Measurements from ENCODE around the gene GPN2.

Gene GPN2

GRCh38 chr1:26832249-26832960 is 57.7 kb downstream of the GPN2 start:
- H3K4me3 ChIP-seq (ENCODE audit: low read depth, low read length) = no peak overlapping the region
- CTCF ChIA-PET = interaction anchor here (0.6 to 1.8 kb wide), 4 partner anchors 11 to 230 kb away, joined by 3 to 4 read pairs (median 3); no protein-coding TSS in a partner anchor
- no peaks in the 10 kb centered on the region for H3K4me1 ChIP-seq (ENCODE audit: control insufficient read depth, insufficient read depth, low read length)
- no peak overlapping the region for H3K27ac ChIP-seq (ENCODE audit: extremely low read depth, low read depth, low read length)
- peaks cover 4 to 75% of the 10 kb centered on the region in 2 experiments for H3K36me3 ChIP-seq (ENCODE audit: control insufficient read depth in 2 of 2, insufficient read depth in 1 of 2, low read length in 2 of 2)
- TF ChIP-seq SCRT2 (tag by site-specific recombination; IDR thresholded peaks at IDR 0.05) (peak; percentile 65), ZNF626 (tag by site-specific recombination; IDR thresholded peaks at IDR 0.05) (no peak)
- no peaks in the 10 kb centered on the region for H3K9me3 ChIP-seq (ENCODE audit: control insufficient read depth, insufficient read depth, low read depth, low read length)
- POLR2A ChIA-PET = interaction anchor here (0.6 to 0.7 kb wide), 3 partner anchors 33 to 362 kb away, joined by 3 to 6 read pairs (median 3); no protein-coding TSS in a partner anchor

GRCh38 chr1:26831546-26832248 is 58.4 kb downstream of the GPN2 start:
- ChIA-PET POLR2A (interaction anchor here (0.7 kb wide), 1 partner anchor 33 kb away, joined by 3 read pairs; no protein-coding TSS in a partner anchor), CTCF (interaction anchor here (0.6 to 1.8 kb wide), 3 partner anchors 21 to 230 kb away, joined by 4 to 8 read pairs (median 4); no protein-coding TSS in a partner anchor)
- no peaks in the 10 kb centered on the region for H3K9me3 ChIP-seq (ENCODE audit: control insufficient read depth, insufficient read depth, low read depth, low read length)
- H3K27ac ChIP-seq (ENCODE audit: extremely low read depth, low read depth, low read length) = no peak overlapping the region
- no peaks in the 10 kb centered on the region for H3K4me1 ChIP-seq (ENCODE audit: control insufficient read depth, insufficient read depth, low read length)
- H3K4me3 ChIP-seq (ENCODE audit: low read depth, low read length) = no peak overlapping the region
- no peak for TF ChIP-seq SP3 (tag by site-specific recombination; IDR thresholded peaks at IDR 0.05)
- peak; percentile 78 for TF ChIP-seq ZBTB17 (tag by site-specific recombination; IDR thresholded peaks at IDR 0.05)
- peaks cover 4 to 75% of the 10 kb centered on the region in 2 experiments for H3K36me3 ChIP-seq (ENCODE audit: control insufficient read depth in 2 of 2, insufficient read depth in 1 of 2, low read length in 2 of 2)

GRCh38 chr1:26831059-26831458 is 59.0 kb downstream of the GPN2 start:
- ChIA-PET CTCF (interaction anchor here (0.6 to 1.8 kb wide), 3 partner anchors 20 to 229 kb away, joined by 4 to 8 read pairs (median 5); no protein-coding TSS in a partner anchor), POLR2A (no interaction called here)
- Histone ChIP-seq H3K4me1 (ENCODE audit: control insufficient read depth, insufficient read depth, low read length) (no peaks in the 10 kb centered on the region), H3K36me3 (ENCODE audit: control insufficient read depth in 2 of 2, insufficient read depth in 1 of 2, low read length in 2 of 2) (peaks cover 4 to 72% of the 10 kb centered on the region in 2 experiments), H3K4me3 (ENCODE audit: low read depth, low read length) (no peak overlapping the region), H3K9me3 (ENCODE audit: control insufficient read depth, insufficient read depth, low read depth, low read length) (no peaks in the 10 kb centered on the region), H3K27ac (ENCODE audit: extremely low read depth, low read depth, low read length) (no peak overlapping the region)
- no peak for TF ChIP-seq TRIM28 (IDR thresholded peaks at IDR 0.05; ENCODE audit: borderline replicate concordance, low read length)
- peak; percentile 98 for TF ChIP-seq ZNF623 (tag by site-specific recombination; IDR thresholded peaks at IDR 0.05)
- no peak for TF ChIP-seq ZNF341 (tag by site-specific recombination; IDR thresholded peaks at IDR 0.05; ENCODE audit: low read depth)

GRCh38 chr1:26829184-26829911 is 60.7 kb downstream of the GPN2 start:
- peak; percentile 6; the same call in 1 of the 2 replicates for TF ChIP-seq GLIS1 (tag by site-specific recombination; IDR thresholded peaks at IDR 0.05)
- TF ChIP-seq CTCF (tag by site-specific recombination; IDR thresholded peaks at IDR 0.05) = 0 out of 2 replicates have a peak, but pooled peaks have one; percentile 34
- TF ChIP-seq ZNF248 (tag by site-specific recombination; IDR thresholded peaks at IDR 0.05) = no peak
- no peak for TF ChIP-seq ZNF544 (tag by site-specific recombination; IDR thresholded peaks at IDR 0.05)
- TF ChIP-seq ZIC2 (tag by site-specific recombination; IDR thresholded peaks at IDR 0.05) = 0 out of 2 replicates have a peak, but pooled peaks have one; percentile 17
- TF ChIP-seq ZNF596 (tag by site-specific recombination; IDR thresholded peaks at IDR 0.05) = no peak
- TF ChIP-seq ZSCAN4 (tag by site-specific recombination; IDR thresholded peaks at IDR 0.05) = no peak
- TF ChIP-seq ZNF792 (tag by site-specific recombination; IDR thresholded peaks at IDR 0.05) = peak; percentile 15; the same call in 1 of the 2 replicates
- TF ChIP-seq ZNF473 (tag by site-specific recombination; IDR thresholded peaks at IDR 0.05) = no peak
- no peak for TF ChIP-seq REST (tag by site-specific recombination; IDR thresholded peaks at IDR 0.05)
- Histone ChIP-seq H3K27ac (ENCODE audit: extremely low read depth, low read depth, low read length) (no peak overlapping the region), H3K4me1 (ENCODE audit: control insufficient read depth, insufficient read depth, low read length) (no peaks in the 10 kb centered on the region), H3K36me3 (ENCODE audit: control insufficient read depth in 2 of 2, insufficient read depth in 1 of 2, low read length in 2 of 2) (peaks cover 4 to 55% of the 10 kb centered on the region in 2 experiments), H3K4me3 (ENCODE audit: low read depth, low read length) (no peak overlapping the region), H3K9me3 (ENCODE audit: control insufficient read depth, insufficient read depth, low read depth, low read length) (no peaks in the 10 kb centered on the region)
- ChIA-PET POLR2A (no interaction called here), CTCF (interaction anchor here (0.7 to 1.7 kb wide), 3 partner anchors 20 to 227 kb away, joined by 3 to 5 read pairs (median 3); no protein-coding TSS in a partner anchor)

All from HEK293 (cell line).